Islet of Langerhans (tissue), 1 donor: ENCODE results near the gene NCOA4.
"Not testable (repeated sequence)": the region's sequence is repeated elsewhere in the genome, so short reads cannot be mapped to it uniquely, and the experiment has no call there.

Experiments
- FAIRE-seq: peaks from one replicate; lab custom pipeline; 2011; peaks lifted over from hg19 to GRCh38; lab: Jason Lieb, UNC

The NCOA4 gene

GRCh38 chr10:46030091-46030937 lies at the start of gene NCOA4:
TSS of gene NCOA4 (minus strand) at chr10:46030623. CDS start at chr10:46016680, 13,943 bp downstream.
- no peak for FAIRE-seq

- no peak for FAIRE-seq
Measured at GRCh38 chr10:46079831-46080585, 49.6 kb upstream of the NCOA4 start.

- no peak for FAIRE-seq
Measured at GRCh38 chr10:46077731-46078413, 47.4 kb upstream of the NCOA4 start.

GRCh38 chr10:46077141-46077554 lies 46.7 kb upstream of the NCOA4 start:
- FAIRE-seq: no peak

GRCh38 chr10:46075869-46076268 lies 45.4 kb upstream of the NCOA4 start:
- no peak for FAIRE-seq

GRCh38 chr10:46074196-46074946 lies 43.9 kb upstream of the NCOA4 start:
- no peak for FAIRE-seq

GRCh38 chr10:46073564-46073963 lies 43.1 kb upstream of the NCOA4 start:
- no peak for FAIRE-seq

GRCh38 chr10:46070749-46071148 lies 40.3 kb upstream of the NCOA4 start:
- no peak for FAIRE-seq

GRCh38 chr10:46069771-46070463 lies 39.5 kb upstream of the NCOA4 start:
- FAIRE-seq: no peak

GRCh38 chr10:46068905-46069304 lies 38.5 kb upstream of the NCOA4 start:
- no peak for FAIRE-seq

GRCh38 chr10:46068117-46068516 lies 37.7 kb upstream of the NCOA4 start:
- no peak for FAIRE-seq

GRCh38 chr10:46064269-46064817 lies 33.9 kb upstream of the NCOA4 start:
- FAIRE-seq: no peak

- no peak for FAIRE-seq
Measured at GRCh38 chr10:46062723-46063428, 32.5 kb upstream of the NCOA4 start.

- no peak for FAIRE-seq
Measured at GRCh38 chr10:46060706-46061105, 30.3 kb upstream of the NCOA4 start.

- not testable (repeated sequence) for FAIRE-seq
Measured at GRCh38 chr10:46057927-46058326, 27.5 kb upstream of the NCOA4 start.

- FAIRE-seq: no peak
Measured at GRCh38 chr10:46057038-46057437, 26.6 kb upstream of the NCOA4 start.

GRCh38 chr10:46055771-46056170 lies 25.3 kb upstream of the NCOA4 start:
- no peak for FAIRE-seq

- no peak for FAIRE-seq
Measured at GRCh38 chr10:46053534-46054434, 23.4 kb upstream of the NCOA4 start.

GRCh38 chr10:46052791-46053375 lies 22.5 kb upstream of the NCOA4 start:
- FAIRE-seq: no peak
